ENCODE measurements around the gene FAM234B.

Gene FAM234B

DNA sequence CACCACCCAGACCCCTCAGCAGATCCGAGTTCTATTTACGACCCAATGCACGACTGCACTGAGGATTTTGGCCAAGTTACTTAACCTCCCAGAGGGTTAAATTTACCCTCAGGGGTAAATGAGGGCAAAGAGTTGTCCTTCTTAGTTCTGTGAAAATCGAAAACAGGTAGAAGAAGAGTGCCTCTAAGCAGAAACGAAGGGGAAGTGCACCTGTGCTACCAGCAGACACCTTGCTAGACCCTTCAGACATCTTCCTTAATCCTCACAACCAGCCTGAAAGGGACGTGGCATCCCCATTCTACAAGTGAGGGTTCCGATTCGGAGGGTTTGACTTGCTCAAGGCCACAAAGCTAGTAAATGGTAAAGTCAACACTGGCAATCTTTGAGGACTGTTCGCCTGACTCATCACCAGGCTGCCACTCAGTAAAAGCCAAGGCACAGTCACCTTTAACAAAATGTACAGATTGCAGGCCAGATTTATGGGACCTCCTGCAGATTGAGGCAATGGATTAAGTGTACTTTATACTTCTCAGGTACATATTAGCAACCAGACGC lies 57.7 kb downstream of the FAM234B start:
- H3K9me3 Mint-ChIP-seq, result no peaks in the 10 kb centered on the region
- H3K36me3 Mint-ChIP-seq (ENCODE audit: insufficient read depth), result peaks cover 21% of the 10 kb centered on the region
- H3K4me3 Mint-ChIP-seq, result peak overlapping the region; percentile 81
- ATAC-seq (replicated peaks; ENCODE audit: extremely low read depth, poor library complexity, severe bottlenecking), result no peak
- no peaks in the 10 kb centered on the region for H3K27me3 Mint-ChIP-seq
- H3K4me1 Mint-ChIP-seq, result peaks cover 43% of the 10 kb centered on the region
- peak overlapping the region; percentile 95 for H3K27ac Mint-ChIP-seq (ENCODE audit: low read depth)
- no peak for DNase-seq (ENCODE audit: low spot score in 2 of 2)

DNA sequence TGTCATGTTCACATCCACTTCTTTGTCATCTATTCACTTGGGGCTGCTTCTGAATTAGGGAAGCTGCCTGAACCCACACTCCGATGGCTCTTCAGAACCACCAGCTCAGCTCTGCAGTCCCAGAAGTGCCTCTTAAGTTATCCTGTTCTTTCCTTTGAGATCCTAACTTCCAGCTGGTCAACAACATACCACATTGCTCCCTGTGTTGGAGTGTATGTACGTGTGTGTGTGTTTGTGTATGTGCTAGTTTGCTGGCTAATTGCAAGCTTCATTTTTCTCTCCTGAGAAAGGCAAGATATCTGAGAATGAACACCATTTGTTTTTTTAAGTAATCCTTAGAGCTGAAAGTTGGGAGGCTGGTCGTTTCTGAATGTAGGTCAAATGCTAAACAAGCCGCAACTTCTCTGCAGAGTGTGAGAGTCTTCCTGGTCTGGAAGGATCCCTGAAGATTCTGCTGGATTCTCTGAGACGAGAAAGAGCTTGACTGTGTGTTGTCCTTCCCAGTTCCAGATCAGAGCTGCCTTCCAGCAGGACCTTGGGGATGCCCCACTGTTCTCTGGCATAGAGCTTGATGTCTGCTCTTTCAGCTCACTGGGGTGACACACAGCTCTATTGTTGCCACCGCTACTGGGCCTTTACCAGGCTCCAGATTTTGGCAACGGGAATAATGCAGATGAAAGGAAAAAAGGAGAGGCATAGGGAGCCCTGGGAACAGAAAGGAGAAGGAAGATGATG lies 58.4 kb downstream of the FAM234B start:
- Mint-ChIP-seq H3K36me3 (ENCODE audit: insufficient read depth) (peaks cover 21% of the 10 kb centered on the region), H3K4me1 (peaks cover 43% of the 10 kb centered on the region), H3K4me3 (peak overlapping the region; percentile 81), H3K27ac (ENCODE audit: low read depth) (peak overlapping the region; percentile 95), H3K27me3 (no peaks in the 10 kb centered on the region), H3K9me3 (no peaks in the 10 kb centered on the region)
- ATAC-seq (replicated peaks; ENCODE audit: extremely low read depth, poor library complexity, severe bottlenecking), result no peak
- no peak for DNase-seq (ENCODE audit: low spot score in 2 of 2)

DNA sequence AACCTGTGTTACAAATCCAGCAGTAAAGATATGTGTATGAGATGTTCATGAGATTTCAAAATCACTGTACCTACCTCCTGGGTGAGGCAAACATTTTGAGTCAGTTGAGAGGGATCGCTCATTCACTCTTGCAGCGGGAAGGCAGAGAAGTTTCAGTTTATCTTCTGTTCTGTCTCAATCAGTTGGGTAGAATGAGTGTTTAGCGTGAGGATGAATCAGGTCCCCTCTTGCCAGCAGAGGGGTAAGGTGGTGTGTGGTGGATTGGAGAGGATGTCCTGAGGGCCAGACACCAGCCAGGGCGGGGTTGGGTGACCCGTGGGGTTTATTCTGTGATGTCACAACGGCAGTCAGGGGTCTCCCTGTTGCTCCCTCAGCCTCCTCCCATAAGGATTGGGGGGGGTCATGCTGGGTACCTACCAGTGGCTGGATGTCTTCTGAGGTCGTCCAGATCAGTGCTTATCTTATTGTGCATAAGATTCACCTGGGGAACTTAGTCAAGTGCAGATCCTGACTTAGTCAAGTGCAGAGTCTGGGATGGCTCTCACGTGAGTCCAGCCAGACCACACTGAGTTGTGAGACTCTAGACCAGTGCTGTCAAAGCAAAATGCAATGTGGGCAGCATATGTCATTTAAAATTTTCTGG lies 59.3 kb downstream of the FAM234B start, which contains the start of gene GSG1:
GSG1 (minus strand) TSS at position 277 of the 643 bp plus-strand sequence; CDS start at position 122, 155 bp downstream.
- peak within 1 kb of the TSS; percentile 81 for H3K4me3 Mint-ChIP-seq
- peaks cover 34% of the 10 kb centered on the region for H3K4me1 Mint-ChIP-seq
- DNase-seq (ENCODE audit: low spot score in 2 of 2), result no peak
- H3K27ac Mint-ChIP-seq (ENCODE audit: low read depth), result peak within 1 kb of the TSS; percentile 95
- no peak for ATAC-seq (replicated peaks; ENCODE audit: extremely low read depth, poor library complexity, severe bottlenecking)
- no peaks in the 10 kb centered on the region for H3K9me3 Mint-ChIP-seq
- peaks cover 20% of the 10 kb centered on the region for H3K36me3 Mint-ChIP-seq (ENCODE audit: insufficient read depth)
- peaks cover 4% of the 10 kb centered on the region for H3K27me3 Mint-ChIP-seq

DNA sequence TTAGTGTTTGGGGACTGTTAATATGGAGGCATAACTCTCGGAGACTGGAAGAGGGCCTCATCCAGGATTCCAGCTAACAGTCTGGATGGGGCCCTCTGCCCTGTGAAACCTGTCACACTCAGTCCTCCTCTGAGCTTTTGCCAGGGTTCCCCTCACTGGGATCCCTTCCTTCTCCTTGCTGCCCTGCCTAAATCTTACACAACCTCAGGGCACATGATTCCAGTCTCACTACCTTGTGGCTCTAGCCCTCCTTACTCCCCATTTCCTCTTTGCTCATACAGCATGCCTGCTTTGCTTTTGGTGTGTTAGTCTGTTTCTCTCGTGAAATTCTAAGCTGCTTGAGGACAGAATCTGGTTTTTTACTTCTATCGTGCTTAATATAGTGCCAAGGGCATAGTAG lies 60.2 kb downstream of the FAM234B start:
- Mint-ChIP-seq H3K27me3 (peaks cover 13% of the 10 kb centered on the region), H3K36me3 (ENCODE audit: insufficient read depth) (peaks cover 15% of the 10 kb centered on the region), H3K4me1 (peaks cover 25% of the 10 kb centered on the region), H3K27ac (ENCODE audit: low read depth) (peak overlapping the region; percentile 1), H3K4me3 (no peak overlapping the region), H3K9me3 (no peaks in the 10 kb centered on the region)
- ATAC-seq (replicated peaks; ENCODE audit: extremely low read depth, poor library complexity, severe bottlenecking), result no peak
- no peak for DNase-seq (ENCODE audit: low spot score in 2 of 2)

DNA sequence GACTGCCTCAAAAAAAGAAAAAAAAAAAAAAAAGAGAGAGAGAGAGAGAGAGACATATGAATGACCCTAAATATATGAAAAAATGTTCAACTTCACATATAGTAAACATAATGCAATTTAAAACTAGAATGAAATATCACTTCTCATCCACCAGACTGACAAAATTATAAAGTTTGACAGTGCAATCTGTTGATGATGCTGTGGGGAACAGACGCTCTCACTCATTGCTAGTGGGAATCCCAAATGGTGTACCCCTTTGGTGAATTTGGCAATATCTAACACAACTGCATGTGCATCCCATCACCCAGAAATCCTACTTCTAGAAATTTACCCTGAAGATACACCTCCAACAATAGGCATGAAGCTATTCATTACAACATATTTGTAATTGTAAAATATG lies 61.6 kb downstream of the FAM234B start:
- Mint-ChIP-seq H3K4me1 (peaks cover 19% of the 10 kb centered on the region), H3K36me3 (ENCODE audit: insufficient read depth) (peaks cover 9% of the 10 kb centered on the region), H3K4me3 (no peak overlapping the region), H3K27ac (ENCODE audit: low read depth) (no peak overlapping the region), H3K27me3 (peaks cover 26% of the 10 kb centered on the region), H3K9me3 (no peaks in the 10 kb centered on the region)
- DNase-seq (ENCODE audit: low spot score in 2 of 2) (no peak), ATAC-seq (replicated peaks; ENCODE audit: extremely low read depth, poor library complexity, severe bottlenecking) (no peak)

DNA sequence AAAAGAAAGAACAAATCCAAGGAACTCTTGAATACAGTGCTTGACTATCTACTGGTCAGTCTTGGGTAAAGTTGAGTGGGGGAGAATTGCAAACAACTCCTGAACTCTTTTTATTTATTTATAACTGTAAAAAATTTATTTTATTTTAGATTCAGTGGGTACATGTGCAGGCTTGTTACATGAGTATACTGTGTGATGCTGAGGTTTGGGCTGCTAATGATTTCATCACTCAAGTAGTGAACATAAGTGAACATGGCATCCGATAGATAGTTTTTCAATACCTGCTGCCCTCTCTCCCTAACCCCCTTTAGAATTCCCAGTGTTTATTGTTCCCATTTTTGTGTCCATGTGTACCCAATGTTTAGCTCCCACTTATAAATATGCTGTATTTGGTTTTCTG lies 62.5 kb downstream of the FAM234B start:
- Mint-ChIP-seq H3K9me3 (no peaks in the 10 kb centered on the region), H3K27ac (ENCODE audit: low read depth) (no peak overlapping the region), H3K36me3 (ENCODE audit: insufficient read depth) (peaks cover 3% of the 10 kb centered on the region), H3K4me1 (peaks cover 11% of the 10 kb centered on the region), H3K27me3 (peaks cover 35% of the 10 kb centered on the region), H3K4me3 (no peak overlapping the region)
- ATAC-seq (replicated peaks; ENCODE audit: extremely low read depth, poor library complexity, severe bottlenecking), result no peak
- no peak for DNase-seq (ENCODE audit: low spot score in 2 of 2)

DNA sequence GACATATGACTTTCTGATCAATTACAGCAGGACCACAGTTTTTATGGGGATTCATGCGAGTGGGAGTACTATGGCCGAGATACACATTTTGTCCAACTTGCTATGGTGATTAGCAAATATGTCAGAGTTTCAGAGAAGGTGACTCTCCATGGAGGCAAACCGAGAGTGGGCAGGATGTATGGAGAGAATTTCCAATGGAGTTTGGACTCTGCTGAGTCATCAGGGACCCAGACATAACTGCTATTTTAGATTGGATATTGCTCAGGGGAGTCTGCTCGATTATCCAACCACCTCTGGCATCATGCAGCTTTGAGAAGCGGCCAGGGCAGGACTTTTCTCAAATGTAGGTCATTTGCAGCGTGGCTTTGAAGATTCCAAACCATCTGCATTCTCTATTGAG lies 68.8 kb downstream of the FAM234B start:
- peaks cover 92% of the 10 kb centered on the region for H3K27me3 Mint-ChIP-seq
- H3K4me3 Mint-ChIP-seq, result no peak overlapping the region
- H3K36me3 Mint-ChIP-seq (ENCODE audit: insufficient read depth), result no peaks in the 10 kb centered on the region
- no peak for ATAC-seq (replicated peaks; ENCODE audit: extremely low read depth, poor library complexity, severe bottlenecking)
- no peak for DNase-seq (ENCODE audit: low spot score in 2 of 2)
- H3K4me1 Mint-ChIP-seq, result peaks cover 3% of the 10 kb centered on the region
- no peaks in the 10 kb centered on the region for H3K9me3 Mint-ChIP-seq
- H3K27ac Mint-ChIP-seq (ENCODE audit: low read depth), result no peak overlapping the region

DNA sequence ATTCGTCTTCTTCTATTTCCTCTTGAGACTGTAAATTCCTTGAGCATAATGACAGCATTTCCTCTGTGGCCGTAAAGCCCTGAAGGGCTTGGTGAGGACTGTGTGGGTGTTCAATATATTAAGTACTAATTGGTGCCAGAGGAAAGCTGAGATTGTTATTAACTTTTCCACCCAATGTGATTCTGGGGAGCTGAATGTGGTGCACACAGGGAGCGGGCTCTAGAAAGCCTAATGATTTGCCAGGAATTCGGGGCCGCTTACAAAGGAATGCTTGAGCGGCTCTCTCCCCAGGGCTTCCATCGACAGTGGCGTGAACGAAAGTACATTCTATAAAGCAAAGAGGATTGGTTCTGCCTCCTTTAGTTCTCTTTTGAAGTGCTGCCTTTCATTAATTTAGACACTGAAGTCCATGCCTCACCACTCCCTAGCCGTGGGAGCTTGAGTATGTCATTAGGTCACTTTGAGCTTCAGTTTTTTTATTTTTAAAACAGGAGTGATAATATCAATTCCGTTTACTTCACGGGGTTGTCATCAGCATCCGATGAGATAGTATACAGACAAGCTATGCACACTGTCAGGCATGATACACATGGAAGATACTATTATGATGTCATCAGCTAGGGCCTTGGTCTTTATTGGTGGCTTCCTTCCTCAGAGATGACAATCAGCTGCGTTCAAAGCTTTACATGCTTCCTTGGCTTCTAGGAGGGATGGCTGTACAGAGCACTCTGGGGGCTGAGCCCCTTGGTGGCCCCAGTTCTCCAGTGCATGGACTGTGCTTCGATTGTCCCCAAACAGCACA lies 70.3 kb downstream of the FAM234B start:
- H3K4me1 Mint-ChIP-seq, result peaks cover 3% of the 10 kb centered on the region
- H3K27me3 Mint-ChIP-seq, result peaks cover 79% of the 10 kb centered on the region
- no peak overlapping the region for H3K4me3 Mint-ChIP-seq
- no peaks in the 10 kb centered on the region for H3K9me3 Mint-ChIP-seq
- ATAC-seq (replicated peaks; ENCODE audit: extremely low read depth, poor library complexity, severe bottlenecking) (no peak), DNase-seq (ENCODE audit: low spot score in 2 of 2) (no peak)
- H3K27ac Mint-ChIP-seq (ENCODE audit: low read depth), result no peak overlapping the region
- no peaks in the 10 kb centered on the region for H3K36me3 Mint-ChIP-seq (ENCODE audit: insufficient read depth)

DNA sequence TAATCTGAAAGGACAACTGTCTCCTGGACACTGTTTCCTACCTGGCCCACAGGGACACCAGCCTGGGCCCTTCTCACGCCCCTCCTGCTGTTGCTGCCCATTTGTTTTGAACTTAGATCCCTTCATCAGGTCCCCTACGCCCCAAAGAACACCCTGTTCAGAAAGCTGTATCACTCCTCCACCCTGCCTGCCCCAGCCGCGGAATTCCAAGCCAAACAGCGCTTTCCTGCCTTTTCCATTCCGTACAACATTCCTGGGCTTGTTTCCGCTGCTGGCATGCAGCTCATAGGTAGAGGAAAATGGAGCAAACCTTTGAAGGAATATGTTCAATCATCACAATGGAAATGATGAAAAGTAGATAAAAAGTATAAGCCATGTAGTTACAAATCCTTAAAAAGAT lies 72.1 kb downstream of the FAM234B start:
- H3K4me3 Mint-ChIP-seq, result no peak overlapping the region
- H3K4me1 Mint-ChIP-seq, result peaks cover 3% of the 10 kb centered on the region
- no peaks in the 10 kb centered on the region for H3K36me3 Mint-ChIP-seq (ENCODE audit: insufficient read depth)
- DNase-seq (ENCODE audit: low spot score in 2 of 2) (no peak), ATAC-seq (replicated peaks; ENCODE audit: extremely low read depth, poor library complexity, severe bottlenecking) (no peak)
- peaks cover 61% of the 10 kb centered on the region for H3K27me3 Mint-ChIP-seq
- no peaks in the 10 kb centered on the region for H3K9me3 Mint-ChIP-seq
- no peak overlapping the region for H3K27ac Mint-ChIP-seq (ENCODE audit: low read depth)

DNA sequence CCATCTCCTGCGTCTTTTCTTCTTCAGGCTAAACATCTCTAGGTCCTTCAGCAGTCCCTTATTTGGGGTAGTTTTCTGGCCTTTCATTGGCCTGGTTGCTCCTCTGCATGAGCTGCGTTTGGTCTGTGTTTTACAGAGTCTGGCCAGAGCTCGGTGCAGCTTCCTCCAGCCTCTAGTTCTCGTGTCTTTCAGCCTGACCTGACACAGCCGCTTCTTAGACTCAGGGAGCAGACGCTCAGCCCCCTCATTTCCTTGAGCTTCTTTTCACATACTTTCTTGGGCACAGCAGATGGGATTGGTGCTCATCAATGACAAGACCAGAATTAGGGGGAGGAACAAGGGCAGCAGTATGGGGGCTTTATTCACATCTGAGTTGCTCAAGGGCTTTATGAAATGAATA lies 72.8 kb downstream of the FAM234B start:
- H3K27ac Mint-ChIP-seq (ENCODE audit: low read depth), result no peak overlapping the region
- no peaks in the 10 kb centered on the region for H3K36me3 Mint-ChIP-seq (ENCODE audit: insufficient read depth)
- no peaks in the 10 kb centered on the region for H3K9me3 Mint-ChIP-seq
- peaks cover 53% of the 10 kb centered on the region for H3K27me3 Mint-ChIP-seq
- DNase-seq (ENCODE audit: low spot score in 2 of 2) (no peak), ATAC-seq (replicated peaks; ENCODE audit: extremely low read depth, poor library complexity, severe bottlenecking) (no peak)
- no peak overlapping the region for H3K4me3 Mint-ChIP-seq
- H3K4me1 Mint-ChIP-seq, result peaks cover 3% of the 10 kb centered on the region

DNA sequence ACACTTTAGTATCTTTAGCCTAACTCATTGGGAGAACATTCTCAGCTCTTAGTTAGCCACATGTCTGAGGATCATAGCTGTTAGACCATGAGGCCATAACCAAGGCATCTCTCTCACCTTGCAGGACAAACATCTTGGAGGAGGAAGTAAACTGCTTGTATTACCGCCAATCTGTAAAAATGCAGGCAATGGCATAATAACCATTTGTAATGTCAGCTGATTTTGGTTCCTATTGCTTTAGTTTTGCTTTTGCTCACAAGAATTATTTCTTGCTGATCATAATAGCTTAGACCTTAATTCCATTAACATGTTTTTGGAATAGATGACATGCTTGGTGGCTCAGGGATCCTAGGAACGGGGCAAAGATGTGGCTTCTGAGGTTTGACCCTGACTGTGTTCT lies 75.6 kb downstream of the FAM234B start:
- no peak for DNase-seq (ENCODE audit: low spot score in 2 of 2)
- Mint-ChIP-seq H3K4me1 (peaks cover 3% of the 10 kb centered on the region), H3K9me3 (no peaks in the 10 kb centered on the region), H3K27me3 (peaks cover 25% of the 10 kb centered on the region), H3K36me3 (ENCODE audit: insufficient read depth) (no peaks in the 10 kb centered on the region), H3K4me3 (no peak overlapping the region), H3K27ac (ENCODE audit: low read depth) (no peak overlapping the region)
- no peak for ATAC-seq (replicated peaks; ENCODE audit: extremely low read depth, poor library complexity, severe bottlenecking)

DNA sequence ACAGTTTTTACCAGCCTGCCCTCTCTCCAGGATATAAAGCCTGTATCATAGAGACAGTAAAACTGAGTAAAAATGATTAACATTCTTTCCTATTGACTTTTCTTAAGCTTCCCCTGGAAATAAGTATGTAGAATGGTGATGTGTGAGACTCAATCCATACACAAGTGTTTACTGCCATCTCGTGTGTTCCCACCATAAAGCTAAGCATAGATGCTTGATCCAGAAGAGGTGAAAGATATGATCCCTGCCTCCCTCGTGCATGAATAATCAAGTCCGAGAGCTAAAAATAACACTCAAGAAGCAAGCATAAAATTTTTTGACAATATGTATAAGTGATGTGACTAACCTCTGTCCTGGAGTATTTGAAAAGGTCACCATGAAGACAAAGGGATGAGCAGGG lies 76.2 kb downstream of the FAM234B start:
- Mint-ChIP-seq H3K27me3 (peaks cover 20% of the 10 kb centered on the region), H3K4me3 (no peak overlapping the region), H3K27ac (ENCODE audit: low read depth) (no peak overlapping the region), H3K9me3 (no peaks in the 10 kb centered on the region), H3K36me3 (ENCODE audit: insufficient read depth) (no peaks in the 10 kb centered on the region), H3K4me1 (peaks cover 3% of the 10 kb centered on the region)
- no peak for ATAC-seq (replicated peaks; ENCODE audit: extremely low read depth, poor library complexity, severe bottlenecking)
- DNase-seq (ENCODE audit: low spot score in 2 of 2), result no peak

Data from central memory CD8-positive, alpha-beta T cell (primary cell).